Prostate gland (tissue), 2 donors: Measurements from ENCODE around the gene HSPA4L.

Source experiments
- CTCF ChIP-seq, 4 experiments: fragments of 200-600 bp in 2 of 4; fragments of 450-650 bp in 2 of 4; sonication (generic) in 2 of 4; IDR thresholded peaks; 1 replicate in 3 of 4; 2 replicates in 1 of 4; pipeline ENCODE4 v1.5.1; 2016 to 2019; ENCODE audit warnings: antibody characterized with exemption in 4 of 4, mild to moderate bottlenecking in 2 of 4, moderate library complexity in 2 of 4
- POLR2AphosphoS5 ChIP-seq: sonication (generic); formaldehyde crosslinking; IDR thresholded peaks from one replicate; pipeline ENCODE4 v1.6.1; 2017; ENCODE audit warnings: antibody characterized with exemption

GRCh38 chr4:127793528-127793927 is 11.4 kb downstream of the HSPA4L start:
- no peak for TF ChIP-seq CTCF (IDR thresholded peaks at IDR 0.05)
- TF ChIP-seq POLR2AphosphoS5 = no peak
